AG04449 (cell line): ENCODE measurements around the gene POU2AF2.

Source experiments
- CTCF ChIA-PET: fragments of 350-600 bp; formaldehyde crosslinking; extraction: SDS; loops from one replicate; lab custom pipeline; 2021; ENCODE audit warnings: antibody characterized with exemption; lab: Yijun Ruan, JAX
- POLR2A ChIA-PET: fragments of 400-600, 350-600 bp; formaldehyde crosslinking; extraction: SDS; loops from one replicate; lab custom pipeline; 2020; ENCODE audit warnings: antibody characterized with exemption, inconsistent platforms; lab: Yijun Ruan, JAX
- DNase-seq: peaks from one replicate; pipeline ENCODE4 v3.0.0-alpha.2; 2010; ENCODE audit warnings: low read depth, low spot score
- H3K4me3 ChIP-seq: 2 replicates; pipeline ENCODE4 v1.5.1; 2011; ENCODE audit warnings: low read depth, mild to moderate bottlenecking, control low read depth, low read length
- TF ChIP-seq, protein P1 (sequence below): IDR thresholded peaks from one replicate; pipeline ENCODE4 v1.5.1; 2011; ENCODE audit warnings: mild to moderate bottlenecking, moderate library complexity, low read length, control low read depth, inconsistent platforms; ENCODE audit not compliant: insufficient read depth; ENCODE audit errors: missing control alignments

POU2AF2 gene, protein sequence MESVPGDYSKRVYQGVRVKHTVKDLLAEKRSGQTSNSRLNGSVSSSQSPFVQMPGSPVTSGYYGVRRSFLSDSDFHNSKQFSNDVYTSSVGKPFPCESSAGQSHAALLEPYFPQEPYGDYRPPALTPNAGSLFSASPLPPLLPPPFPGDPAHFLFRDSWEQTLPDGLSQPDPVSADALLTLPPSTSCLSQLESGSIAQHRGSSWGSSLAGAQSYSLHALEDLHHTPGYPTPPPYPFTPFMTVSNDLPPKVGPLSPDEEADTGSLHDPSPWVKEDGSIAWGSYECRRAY

DNA sequence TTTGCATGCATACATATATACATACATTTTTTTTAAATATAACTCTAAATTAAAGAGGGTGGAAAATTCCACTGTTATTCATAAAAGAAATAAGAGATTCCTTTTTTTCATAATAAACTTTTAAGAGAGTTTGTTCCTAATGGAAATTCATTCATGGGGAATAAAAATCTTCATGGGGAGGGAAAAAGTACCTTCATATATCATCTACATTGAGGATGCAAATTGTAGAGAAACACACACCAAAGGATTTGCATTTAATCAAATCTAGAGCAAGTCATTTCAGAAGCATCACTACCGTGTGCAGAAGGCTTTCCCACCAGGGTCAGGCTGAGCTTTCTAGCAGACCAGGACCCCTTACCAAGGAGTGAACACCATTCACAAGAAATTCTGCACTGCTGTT lies at the start of gene POU2AF2:
TSS of gene POU2AF2 (plus strand) at position 301 of the 400 bp plus-strand sequence. CDS start 129 bp downstream, outside the sequence.
- TF ChIP-seq, protein P1, sequence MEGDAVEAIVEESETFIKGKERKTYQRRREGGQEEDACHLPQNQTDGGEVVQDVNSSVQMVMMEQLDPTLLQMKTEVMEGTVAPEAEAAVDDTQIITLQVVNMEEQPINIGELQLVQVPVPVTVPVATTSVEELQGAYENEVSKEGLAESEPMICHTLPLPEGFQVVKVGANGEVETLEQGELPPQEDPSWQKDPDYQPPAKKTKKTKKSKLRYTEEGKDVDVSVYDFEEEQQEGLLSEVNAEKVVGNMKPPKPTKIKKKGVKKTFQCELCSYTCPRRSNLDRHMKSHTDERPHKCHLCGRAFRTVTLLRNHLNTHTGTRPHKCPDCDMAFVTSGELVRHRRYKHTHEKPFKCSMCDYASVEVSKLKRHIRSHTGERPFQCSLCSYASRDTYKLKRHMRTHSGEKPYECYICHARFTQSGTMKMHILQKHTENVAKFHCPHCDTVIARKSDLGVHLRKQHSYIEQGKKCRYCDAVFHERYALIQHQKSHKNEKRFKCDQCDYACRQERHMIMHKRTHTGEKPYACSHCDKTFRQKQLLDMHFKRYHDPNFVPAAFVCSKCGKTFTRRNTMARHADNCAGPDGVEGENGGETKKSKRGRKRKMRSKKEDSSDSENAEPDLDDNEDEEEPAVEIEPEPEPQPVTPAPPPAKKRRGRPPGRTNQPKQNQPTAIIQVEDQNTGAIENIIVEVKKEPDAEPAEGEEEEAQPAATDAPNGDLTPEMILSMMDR: no peak
- H3K4me3 ChIP-seq: no peak within 1 kb of the TSS
- CTCF ChIA-PET: no interaction called here
- DNase-seq: no peak
- POLR2A ChIA-PET: no interaction called here

DNA sequence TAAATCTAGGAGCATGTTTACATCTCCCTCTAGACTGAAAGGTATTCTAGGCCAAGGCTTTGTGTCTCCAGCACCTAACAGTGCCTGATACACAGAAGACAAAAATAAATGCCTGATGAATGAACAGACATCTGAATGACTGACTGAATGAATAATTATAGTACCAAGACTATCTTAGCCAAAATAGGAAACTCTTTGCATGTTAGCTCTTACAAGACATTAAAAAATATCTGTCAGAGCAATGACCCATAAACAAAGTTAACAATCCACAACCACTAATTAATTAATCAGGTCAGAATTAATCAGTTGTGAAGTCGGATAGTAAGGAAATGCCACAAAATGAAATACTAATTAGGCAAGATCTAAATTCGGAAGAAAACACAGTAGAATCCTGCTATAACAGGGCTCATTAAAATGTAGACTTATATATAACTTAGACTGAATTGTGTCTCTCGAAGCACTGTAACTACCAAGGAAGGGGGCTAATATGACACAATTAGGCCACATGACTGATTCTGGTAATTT lies 45.5 kb upstream of the POU2AF2 start:
- CTCF ChIA-PET: no interaction called here
- no peak overlapping the region for H3K4me3 ChIP-seq
- POLR2A ChIA-PET: no interaction called here
- TF ChIP-seq, protein P1: no peak
- no peak for DNase-seq

DNA sequence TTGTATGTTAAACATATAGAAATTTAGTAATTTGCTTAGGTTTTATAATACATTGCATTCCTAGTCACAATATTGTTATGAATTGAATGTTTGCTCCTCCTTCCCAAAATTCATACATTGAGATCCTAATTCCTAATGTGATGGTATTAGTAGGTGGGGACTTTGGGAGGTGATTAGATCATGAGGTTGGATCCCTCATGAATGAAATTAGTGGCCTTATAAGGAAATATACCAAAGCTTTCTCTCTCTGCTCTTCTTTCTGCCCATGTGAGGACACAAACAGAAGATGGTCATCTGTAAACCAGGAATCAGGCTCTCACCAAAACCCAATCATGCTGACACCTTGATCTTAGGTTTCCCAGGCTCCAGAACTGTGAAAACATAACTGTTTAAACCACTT lies 41.3 kb upstream of the POU2AF2 start:
- no peak for DNase-seq
- ChIA-PET POLR2A (no interaction called here), CTCF (no interaction called here)
- H3K4me3 ChIP-seq: no peak overlapping the region
- TF ChIP-seq, protein P1: no peak

DNA sequence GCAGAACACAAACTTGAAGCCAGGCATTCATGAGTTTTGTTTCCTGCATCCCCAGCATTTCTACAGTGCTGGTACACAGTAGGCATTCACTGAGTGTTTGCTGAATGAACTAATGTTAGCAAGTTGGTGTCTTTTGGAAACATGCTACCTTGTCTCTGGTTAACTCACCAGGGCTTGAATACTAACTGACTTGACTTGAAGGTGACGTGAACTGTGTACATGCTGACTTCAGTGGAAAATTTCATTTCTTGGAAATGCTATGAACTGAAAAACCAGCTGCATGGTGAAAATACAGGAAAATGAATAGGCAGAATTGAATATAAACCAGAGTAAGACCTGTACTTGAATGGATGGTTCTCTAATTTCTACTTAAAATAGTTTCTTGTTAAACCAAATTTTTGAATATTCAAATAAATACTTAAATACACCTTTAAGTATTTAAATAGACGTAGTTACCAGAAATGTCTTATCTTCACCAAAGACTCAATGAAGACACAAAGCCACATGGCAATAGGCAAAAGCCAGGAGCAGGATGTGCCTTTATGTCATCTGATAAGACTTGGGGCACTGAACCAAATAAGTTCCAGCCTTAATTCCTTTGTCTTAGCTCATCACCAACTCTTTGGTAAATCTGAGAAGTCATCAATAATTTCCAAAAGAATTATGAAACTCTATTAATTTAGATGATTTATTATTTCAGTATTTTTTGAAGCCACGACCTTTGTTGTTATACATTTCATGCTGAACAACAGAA lies 39.7 kb upstream of the POU2AF2 start:
- no peak for DNase-seq
- CTCF ChIA-PET: no interaction called here
- POLR2A ChIA-PET: no interaction called here
- H3K4me3 ChIP-seq: no peak overlapping the region
- TF ChIP-seq, protein P1: no peak

DNA sequence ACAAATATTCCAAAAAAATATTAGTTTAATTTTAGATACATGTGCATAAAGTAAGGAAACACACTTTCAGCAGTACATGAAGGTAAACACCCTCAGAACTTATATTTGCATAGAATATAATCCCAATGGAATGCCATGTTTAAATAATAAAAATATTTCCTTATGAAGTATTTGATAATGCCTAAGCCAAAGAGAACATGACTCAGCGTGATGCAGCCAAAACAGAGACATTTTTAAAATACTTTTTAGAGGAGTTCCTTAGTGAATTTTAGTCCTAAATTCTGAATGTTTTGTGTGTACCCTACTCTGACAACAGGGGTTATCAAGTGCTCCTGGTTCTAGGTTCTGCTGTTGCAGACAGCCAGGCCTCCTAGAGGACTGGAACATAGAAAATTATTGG lies 39.1 kb upstream of the POU2AF2 start:
- peak; percentile 38 for DNase-seq
- ChIA-PET POLR2A (no interaction called here), CTCF (no interaction called here)
- TF ChIP-seq, protein P1: no peak
- H3K4me3 ChIP-seq: no peak overlapping the region

DNA sequence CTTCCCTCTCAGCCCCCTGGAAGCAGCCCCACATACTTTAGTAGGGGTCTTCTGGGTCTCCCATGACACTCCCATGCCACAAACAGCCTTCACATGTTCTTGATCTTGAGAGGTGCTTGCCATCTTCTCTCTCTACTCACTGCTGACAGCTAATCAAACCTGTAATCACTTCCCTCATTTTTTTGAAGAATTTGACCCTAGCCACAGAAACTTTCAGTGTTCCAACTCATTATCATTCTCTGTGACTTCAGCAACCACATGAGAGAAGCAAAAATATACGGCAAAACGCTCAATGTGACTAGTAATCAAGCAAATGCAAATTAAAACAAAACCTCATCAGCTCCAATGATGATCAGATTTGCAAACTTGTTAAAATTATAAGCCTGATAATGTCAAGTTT lies 38.3 kb upstream of the POU2AF2 start:
- TF ChIP-seq, protein P1: no peak
- H3K4me3 ChIP-seq: no peak overlapping the region
- no peak for DNase-seq
- POLR2A ChIA-PET: no interaction called here
- CTCF ChIA-PET: no interaction called here
